OCI-LY1 (cell line): ENCODE measurements around the gene GABRG3.

Experiments
- H2AFZ ChIP-seq: fragments of 200-600 bp; sonication (generic), shearing (Covaris generic); 2 replicates; pipeline ENCODE4 v1.6.0; 2014; ENCODE audit warnings: antibody characterized with exemption, mild to moderate bottlenecking, low read length
- H3F3A ChIP-seq: fragments of 200-600 bp; sonication (generic), shearing (Covaris generic); 2 replicates; pipeline ENCODE4 v1.6.0; 2014; ENCODE audit warnings: mild to moderate bottlenecking, antibody characterized with exemption, low read length, moderate library complexity; ENCODE audit not compliant: insufficient read depth
- H3K27ac ChIP-seq: fragments of 200-600 bp; sonication (generic); 2 replicates; pipeline ENCODE4 v1.5.1; 2014; ENCODE audit warnings: low read length, mixed run types, mild to moderate bottlenecking, low read depth; ENCODE audit not compliant: poor library complexity, severe bottlenecking
- H3K27me3 ChIP-seq: fragments of 200-600 bp; sonication (generic); 2 replicates; pipeline ENCODE4 v1.6.0; 2014; ENCODE audit warnings: antibody characterized with exemption, mild to moderate bottlenecking, low read length, moderate library complexity; ENCODE audit not compliant: insufficient read depth
- H3K36me3 ChIP-seq: fragments of 200-600 bp; sonication (generic); 2 replicates; pipeline ENCODE4 v1.6.1; 2014; ENCODE audit warnings: mild to moderate bottlenecking, antibody characterized with exemption, low read length, moderate library complexity, mixed read lengths; ENCODE audit not compliant: insufficient read depth
- H3K4me1 ChIP-seq: fragments of 200-600 bp; sonication (generic); 2 replicates; pipeline ENCODE4 v1.5.1; 2014; ENCODE audit warnings: mild to moderate bottlenecking, low read length, moderate library complexity; ENCODE audit not compliant: insufficient read depth, severe bottlenecking
- H3K4me2 ChIP-seq: fragments of 200-600 bp; sonication (generic), shearing (Covaris generic); 2 replicates; pipeline ENCODE4 v1.6.1; 2014; ENCODE audit warnings: low read length
- H3K4me3 ChIP-seq: fragments of 200-600 bp; sonication (generic); 2 replicates; pipeline ENCODE4 v1.5.1; 2014; ENCODE audit warnings: low read length, low read depth, mild to moderate bottlenecking, mixed read lengths; ENCODE audit not compliant: poor library complexity, severe bottlenecking
- H3K79me2 ChIP-seq: fragments of 200-600 bp; shearing (Covaris generic); 2 replicates; pipeline ENCODE4 v1.6.1; 2016; ENCODE audit warnings: mixed run types, low read length, mixed read lengths; ENCODE audit not compliant: insufficient read depth
- H3K9ac ChIP-seq: fragments of 200-600 bp; sonication (generic), shearing (Covaris generic); 2 replicates; pipeline ENCODE4 v1.6.1; 2014; ENCODE audit warnings: mild to moderate bottlenecking, low read length, mixed read lengths
- H3K9me2 ChIP-seq: fragments of 200-600 bp; sonication (generic), shearing (Covaris generic); 2 replicates; pipeline ENCODE4 v1.6.1; 2014; ENCODE audit warnings: low read depth, mild to moderate bottlenecking, low read length, mixed read lengths
- H3K9me3 ChIP-seq: fragments of 200-600 bp; shearing (Covaris generic); 2 replicates; pipeline ENCODE4 v1.6.1; 2014; ENCODE audit warnings: low read length, mixed read lengths
- H4K20me1 ChIP-seq: fragments of 200-600 bp; sonication (generic), shearing (Covaris generic); 2 replicates; pipeline ENCODE4 v1.6.0; 2016; ENCODE audit warnings: mild to moderate bottlenecking, low read length; ENCODE audit not compliant: insufficient read depth
- CTCF ChIP-seq: fragments of 200-600 bp; sonication (generic), shearing (Covaris generic); IDR thresholded peaks from 2 replicates; pipeline ENCODE4 v1.5.1; 2017; ENCODE audit warnings: mild to moderate bottlenecking, antibody characterized with exemption, low read length, moderate library complexity, mixed read lengths
- EZH2 ChIP-seq: fragments of 200-600 bp; sonication (generic), shearing (Covaris generic); IDR thresholded peaks from 2 replicates; pipeline ENCODE4 v1.8.0; 2017; ENCODE audit warnings: borderline replicate concordance, mixed run types, mild to moderate bottlenecking, antibody characterized with exemption, low read length, moderate library complexity, mixed read lengths

Gene GABRG3

GRCh38 chr15:27258287-27258686, 287.3 kb downstream of the GABRG3 start:
- no peaks in the 10 kb centered on the region for H3K79me2 ChIP-seq
- H3K4me3 ChIP-seq, result no peak overlapping the region
- TF ChIP-seq EZH2, result no peak
- TF ChIP-seq CTCF, result no peak

GRCh38 chr15:27260523-27260922, 289.5 kb downstream of the GABRG3 start:
- Histone ChIP-seq H3K4me1 (no peaks in the 10 kb centered on the region), H3K79me2 (no peaks in the 10 kb centered on the region), H3K27me3 (no peaks in the 10 kb centered on the region), H3K9me2 (no peaks in the 10 kb centered on the region), H4K20me1 (no peaks in the 10 kb centered on the region), H3F3A (no peaks in the 10 kb centered on the region), H3K36me3 (no peaks in the 10 kb centered on the region), H3K4me2 (no peak overlapping the region), H3K27ac (no peak overlapping the region), H2AFZ (no peak overlapping the region), H3K9me3 (no peaks in the 10 kb centered on the region), H3K4me3 (no peak overlapping the region), H3K9ac (no peak overlapping the region)
- no peak for TF ChIP-seq CTCF
- TF ChIP-seq EZH2, result no peak

More at GRCh38 chr15:27258287-27258686, 287.3 kb downstream of the GABRG3 start:
- no peak overlapping the region for H3K4me2 ChIP-seq
- H3K9ac ChIP-seq, result no peak overlapping the region
- no peaks in the 10 kb centered on the region for H4K20me1 ChIP-seq
- no peaks in the 10 kb centered on the region for H3K4me1 ChIP-seq
- H3K27me3 ChIP-seq, result no peaks in the 10 kb centered on the region
- H3K36me3 ChIP-seq, result no peaks in the 10 kb centered on the region
- H3F3A ChIP-seq, result no peaks in the 10 kb centered on the region
- H3K9me3 ChIP-seq, result no peaks in the 10 kb centered on the region
- no peak overlapping the region for H2AFZ ChIP-seq
- H3K27ac ChIP-seq, result no peak overlapping the region
- no peaks in the 10 kb centered on the region for H3K9me2 ChIP-seq

GRCh38 chr15:27268923-27269322, 297.9 kb downstream of the GABRG3 start:
- Histone ChIP-seq H3K9ac (no peak overlapping the region), H3K27me3 (no peaks in the 10 kb centered on the region), H3K4me3 (no peak overlapping the region), H3K9me3 (no peaks in the 10 kb centered on the region), H3K36me3 (no peaks in the 10 kb centered on the region), H3K27ac (no peak overlapping the region), H4K20me1 (no peaks in the 10 kb centered on the region), H3K4me2 (no peak overlapping the region), H2AFZ (no peak overlapping the region), H3K79me2 (no peaks in the 10 kb centered on the region), H3F3A (no peaks in the 10 kb centered on the region), H3K9me2 (no peaks in the 10 kb centered on the region), H3K4me1 (no peaks in the 10 kb centered on the region)
- no peak for TF ChIP-seq CTCF
- TF ChIP-seq EZH2, result no peak
